ENCODE results near the gene DOK4.
"Not testable (repeated sequence)": the region's sequence is repeated elsewhere in the genome, so short reads cannot be mapped to it uniquely, and the experiment has no call there.

Gene DOK4

DNA sequence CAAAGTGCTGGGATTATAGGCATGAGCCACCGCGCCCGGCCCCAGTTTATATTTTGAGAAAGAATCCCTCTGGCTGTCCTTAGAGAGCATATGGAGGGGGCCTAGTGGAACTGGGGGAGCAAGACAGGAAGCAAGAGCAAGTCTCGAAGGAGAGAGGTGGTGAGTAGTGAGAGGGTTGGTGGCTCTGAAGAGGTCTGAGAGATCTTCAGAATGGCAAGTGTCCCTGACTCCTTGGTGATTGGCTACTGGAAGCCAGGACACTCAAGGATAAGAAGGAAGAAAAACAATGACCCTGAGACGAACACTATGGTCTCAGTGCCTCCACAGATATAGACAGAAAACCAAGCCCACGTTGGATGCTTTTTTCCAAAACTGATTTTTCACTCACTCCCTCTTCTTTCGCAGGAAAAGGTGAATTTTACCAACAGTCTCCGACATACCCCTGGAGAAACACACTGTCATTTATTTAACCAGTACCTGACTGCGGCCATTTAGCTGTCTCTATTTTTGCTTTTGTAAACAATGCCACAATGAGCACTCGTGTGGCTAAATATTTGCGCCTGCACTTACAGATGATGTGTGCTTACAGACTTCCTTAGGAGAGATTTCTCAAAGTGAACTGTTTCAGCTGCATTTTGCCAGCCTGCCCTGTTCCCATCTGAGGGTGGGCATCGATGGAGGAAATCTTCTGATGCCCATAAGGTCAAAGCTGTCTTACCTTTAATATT is 15.9 kb upstream of the DOK4 start:
- TF ChIP-seq CTCF (IDR thresholded peaks at IDR 0.05; ENCODE audit: insufficient read depth, low read depth, low read length, missing control alignments), result no peak
- no peak for DNase-seq (ENCODE audit: low read depth)

GRCh38 chr16:57501492-57501891 is 15.2 kb upstream of the DOK4 start:
- DNase-seq (ENCODE audit: low read depth), result no peak
- no peak for TF ChIP-seq CTCF (IDR thresholded peaks at IDR 0.05; ENCODE audit: insufficient read depth, low read depth, low read length, missing control alignments)
- no peak overlapping the region for H3K4me3 ChIP-seq (ENCODE audit: low read depth, low read length)

More for the DNA sequence above, 15.9 kb upstream of the DOK4 start:
- H3K4me3 ChIP-seq (ENCODE audit: low read depth, low read length), result no peak overlapping the region

DNA sequence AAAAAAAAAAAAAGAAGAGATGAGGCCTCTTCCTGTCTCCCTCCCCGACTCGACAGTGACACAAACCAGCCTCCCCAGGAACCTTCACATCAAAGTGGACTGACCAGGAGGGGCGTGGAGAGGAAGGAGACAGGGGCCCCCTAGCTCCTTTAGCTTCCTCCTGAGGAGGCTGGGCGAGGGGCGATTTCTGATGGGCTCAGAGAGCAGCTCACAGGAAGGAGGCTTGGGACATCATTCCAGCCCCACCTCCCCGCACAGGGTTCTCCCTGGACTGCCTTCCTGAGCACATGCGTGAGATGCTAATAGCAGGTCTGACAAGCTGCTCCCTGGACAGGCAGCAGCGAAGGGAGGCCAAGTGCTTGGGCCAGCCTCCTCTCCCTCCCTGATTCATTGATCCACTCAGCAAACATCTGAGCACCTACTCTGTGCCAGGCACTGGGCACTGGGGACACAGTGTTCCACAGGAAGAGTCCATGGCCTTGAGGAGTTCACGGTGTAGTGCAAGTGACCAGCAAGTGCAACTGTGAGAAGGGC is 14.4 kb upstream of the DOK4 start:
- DNase-seq (ENCODE audit: low read depth), result no peak
- no peak for TF ChIP-seq CTCF (IDR thresholded peaks at IDR 0.05; ENCODE audit: insufficient read depth, low read depth, low read length, missing control alignments)
- no peak overlapping the region for H3K4me3 ChIP-seq (ENCODE audit: low read depth, low read length)

GRCh38 chr16:57499941-57500340 is 13.6 kb upstream of the DOK4 start:
- DNase-seq (ENCODE audit: low read depth); H3K4me3 ChIP-seq (ENCODE audit: low read depth, low read length): not testable (repeated sequence)

- no peak for DNase-seq (ENCODE audit: low read depth)
- no peak for TF ChIP-seq CTCF (IDR thresholded peaks at IDR 0.05; ENCODE audit: insufficient read depth, low read depth, low read length, missing control alignments)
- no peak overlapping the region for H3K4me3 ChIP-seq (ENCODE audit: low read depth, low read length)
Measured at GRCh38 chr16:57498031-57498430, 11.7 kb upstream of the DOK4 start.

- no peak for DNase-seq (ENCODE audit: low read depth)
- TF ChIP-seq CTCF (IDR thresholded peaks at IDR 0.05; ENCODE audit: insufficient read depth, low read depth, low read length, missing control alignments), result no peak
- no peak overlapping the region for H3K4me3 ChIP-seq (ENCODE audit: low read depth, low read length)
Measured at GRCh38 chr16:57497121-57497520, 10.8 kb upstream of the DOK4 start.

GRCh38 chr16:57493767-57494166 is 7.5 kb upstream of the DOK4 start:
- no peak overlapping the region for H3K4me3 ChIP-seq (ENCODE audit: low read depth, low read length)
- DNase-seq (ENCODE audit: low read depth), result no peak
- TF ChIP-seq CTCF (IDR thresholded peaks at IDR 0.05; ENCODE audit: insufficient read depth, low read depth, low read length, missing control alignments), result no peak

Data from GM12865 (cell line).